Chondrocyte (in vitro differentiated cells): ENCODE data around the gene DLG2. TPM values are rescaled to one million over a fixed set of nuclear protein-coding genes. Genes with fewer than 3 reads are reported as not detected.

Source experiments
- DNase-seq: peaks from one replicate; pipeline ENCODE4 v3.0.0; 2021; ENCODE audit warnings: mixed read lengths, low spot score
- H3K27ac Mint-ChIP-seq: one replicate; pipeline ENCODE4 v1.8.0; 2021; ENCODE audit warnings: mild to moderate bottlenecking, moderate library complexity, mixed read lengths; ENCODE audit not compliant: unreplicated experiment
- H3K27me3 Mint-ChIP-seq: 2 replicates; pipeline ENCODE4 v1.8.0; 2021; ENCODE audit warnings: low read depth, mixed read lengths
- H3K36me3 Mint-ChIP-seq: 2 replicates; pipeline ENCODE4 v1.8.0; 2021; ENCODE audit warnings: low read depth, mixed read lengths
- H3K4me1 Mint-ChIP-seq: 2 replicates; pipeline ENCODE4 v1.8.0; 2021; ENCODE audit warnings: low read depth, mild to moderate bottlenecking, mixed read lengths
- H3K4me3 Mint-ChIP-seq: one replicate; pipeline ENCODE4 v1.8.0; 2021; ENCODE audit warnings: mild to moderate bottlenecking, moderate library complexity, mixed read lengths; ENCODE audit not compliant: unreplicated experiment
- H3K9me3 Mint-ChIP-seq: 2 replicates; pipeline ENCODE4 v1.8.0; 2021; ENCODE audit warnings: low read depth, mixed read lengths
- total RNA-seq: library from RNA; stranded (reverse); gene quantifications from 3 replicates; pipeline ENCODE4 v1.2.1, GENCODE V29; 2021
- TF ChIP-seq, protein P1 (sequence below): fragments of 200-600 bp; sonication (generic); IDR thresholded peaks from 2 replicates; pipeline ENCODE4 v1.5.0; 2021; ENCODE audit warnings: antibody characterized with exemption, mild to moderate bottlenecking, moderate library complexity

DLG2 gene
- total RNA-seq, 1 donor from 2014 or later = 1.3 TPM

GRCh38 chr11:84022695-84023094 is 1604.4 kb downstream of the DLG2 start:
- TF ChIP-seq, protein P1, sequence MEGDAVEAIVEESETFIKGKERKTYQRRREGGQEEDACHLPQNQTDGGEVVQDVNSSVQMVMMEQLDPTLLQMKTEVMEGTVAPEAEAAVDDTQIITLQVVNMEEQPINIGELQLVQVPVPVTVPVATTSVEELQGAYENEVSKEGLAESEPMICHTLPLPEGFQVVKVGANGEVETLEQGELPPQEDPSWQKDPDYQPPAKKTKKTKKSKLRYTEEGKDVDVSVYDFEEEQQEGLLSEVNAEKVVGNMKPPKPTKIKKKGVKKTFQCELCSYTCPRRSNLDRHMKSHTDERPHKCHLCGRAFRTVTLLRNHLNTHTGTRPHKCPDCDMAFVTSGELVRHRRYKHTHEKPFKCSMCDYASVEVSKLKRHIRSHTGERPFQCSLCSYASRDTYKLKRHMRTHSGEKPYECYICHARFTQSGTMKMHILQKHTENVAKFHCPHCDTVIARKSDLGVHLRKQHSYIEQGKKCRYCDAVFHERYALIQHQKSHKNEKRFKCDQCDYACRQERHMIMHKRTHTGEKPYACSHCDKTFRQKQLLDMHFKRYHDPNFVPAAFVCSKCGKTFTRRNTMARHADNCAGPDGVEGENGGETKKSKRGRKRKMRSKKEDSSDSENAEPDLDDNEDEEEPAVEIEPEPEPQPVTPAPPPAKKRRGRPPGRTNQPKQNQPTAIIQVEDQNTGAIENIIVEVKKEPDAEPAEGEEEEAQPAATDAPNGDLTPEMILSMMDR = no peak
- Mint-ChIP-seq H3K27ac (no peak overlapping the region), H3K4me3 (no peak overlapping the region)

GRCh38 chr11:84022201-84022600 is 1604.9 kb downstream of the DLG2 start:
- TF ChIP-seq, protein P1 = no peak
- no peak overlapping the region for H3K27ac Mint-ChIP-seq
- H3K27me3 Mint-ChIP-seq = peaks cover 2% of the 10 kb centered on the region
- H3K36me3 Mint-ChIP-seq = no peaks in the 10 kb centered on the region
- no peaks in the 10 kb centered on the region for H3K9me3 Mint-ChIP-seq
- H3K4me1 Mint-ChIP-seq = peaks cover 8% of the 10 kb centered on the region
- no peak overlapping the region for H3K4me3 Mint-ChIP-seq
- no peak for DNase-seq

More at GRCh38 chr11:84022695-84023094, 1604.4 kb downstream of the DLG2 start:
- no peaks in the 10 kb centered on the region for H3K9me3 Mint-ChIP-seq
- H3K27me3 Mint-ChIP-seq = peaks cover 2% of the 10 kb centered on the region
- no peak for DNase-seq
- H3K36me3 Mint-ChIP-seq = no peaks in the 10 kb centered on the region
- H3K4me1 Mint-ChIP-seq = peaks cover 8% of the 10 kb centered on the region

DNA sequence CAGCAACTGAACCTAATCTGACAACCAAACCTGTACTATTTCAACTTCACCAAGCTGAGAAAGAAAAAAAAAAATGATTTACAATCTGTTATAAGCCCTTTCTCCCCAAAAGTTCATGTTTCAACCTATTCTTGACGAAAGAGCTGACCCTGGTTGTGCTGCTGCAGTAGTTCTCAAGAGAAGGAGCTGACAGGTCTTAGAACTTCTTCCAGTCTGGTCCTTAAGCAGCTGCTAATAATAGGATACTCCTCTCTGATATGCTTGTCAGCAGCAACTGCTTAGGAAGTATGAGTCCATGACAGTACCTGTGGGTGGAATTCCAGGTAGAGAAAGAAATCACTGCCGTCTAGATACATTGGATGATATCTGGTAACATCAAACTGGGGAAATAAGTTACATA is 1605.9 kb downstream of the DLG2 start:
- Mint-ChIP-seq H3K36me3 (no peaks in the 10 kb centered on the region), H3K4me1 (peaks cover 8% of the 10 kb centered on the region), H3K4me3 (no peak overlapping the region), H3K27me3 (peaks cover 2% of the 10 kb centered on the region), H3K9me3 (no peaks in the 10 kb centered on the region), H3K27ac (no peak overlapping the region)
- DNase-seq = no peak
- TF ChIP-seq, protein P1 = no peak

DNA sequence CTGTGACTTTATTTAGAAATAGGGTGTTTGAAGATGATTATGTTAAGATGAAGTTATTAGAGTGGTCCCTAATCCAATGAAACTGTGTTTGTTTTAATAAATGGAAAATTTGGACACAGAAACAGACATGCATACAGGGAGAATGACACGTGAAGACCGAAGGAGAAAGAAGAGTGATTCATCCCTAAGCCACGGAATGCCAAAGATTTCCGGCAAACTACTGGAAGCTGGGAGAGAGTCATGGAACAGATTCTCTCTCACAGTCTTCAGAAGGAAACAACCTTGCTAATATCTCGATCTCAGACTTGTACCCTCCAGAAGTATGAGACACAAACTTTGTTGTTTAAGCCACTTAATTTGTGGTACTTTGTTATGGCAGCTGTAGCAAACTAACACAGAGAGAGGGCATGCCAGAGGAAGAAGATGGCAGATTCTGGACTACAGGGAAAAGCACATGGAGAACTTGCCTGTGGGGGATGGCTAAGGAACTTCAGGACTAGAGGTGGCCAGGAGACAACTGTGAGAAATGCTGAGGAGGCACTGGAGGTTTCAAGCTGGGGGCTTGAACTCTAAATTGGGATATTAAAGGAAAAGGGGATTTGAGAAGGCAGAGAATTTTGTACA is 1607.5 kb downstream of the DLG2 start:
- no peak for DNase-seq
- peak overlapping the region; percentile 53 for H3K27ac Mint-ChIP-seq
- H3K4me1 Mint-ChIP-seq = peaks cover 8% of the 10 kb centered on the region
- no peak overlapping the region for H3K4me3 Mint-ChIP-seq
- H3K9me3 Mint-ChIP-seq = no peaks in the 10 kb centered on the region
- peaks cover 2% of the 10 kb centered on the region for H3K27me3 Mint-ChIP-seq
- H3K36me3 Mint-ChIP-seq = no peaks in the 10 kb centered on the region
- TF ChIP-seq, protein P1 = no peak

DNA sequence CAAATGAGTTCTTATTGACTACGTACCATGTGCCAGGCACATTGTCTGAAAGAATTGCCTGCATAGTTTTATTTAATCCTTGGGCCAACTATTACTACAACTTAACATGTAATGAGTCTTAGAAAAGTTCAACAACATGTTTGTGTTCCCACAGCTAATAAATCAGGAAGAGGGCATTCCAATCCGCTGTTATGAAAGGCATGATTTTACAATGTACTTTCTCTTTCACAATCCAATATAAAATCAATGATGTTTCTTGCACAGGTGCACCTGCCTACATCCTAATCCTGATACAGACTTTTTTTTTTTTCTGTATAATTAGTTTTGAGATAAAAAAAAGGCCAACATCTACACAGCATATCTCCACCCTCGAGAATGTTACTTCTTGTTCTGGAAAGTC is 1612.6 kb downstream of the DLG2 start:
- no peak for DNase-seq

More for the DNA sequence above, 1612.6 kb downstream of the DLG2 start:
- no peaks in the 10 kb centered on the region for H3K27me3 Mint-ChIP-seq
- no peaks in the 10 kb centered on the region for H3K9me3 Mint-ChIP-seq
- no peak overlapping the region for H3K27ac Mint-ChIP-seq
- no peaks in the 10 kb centered on the region for H3K36me3 Mint-ChIP-seq
- TF ChIP-seq, protein P1 = no peak
- H3K4me3 Mint-ChIP-seq = no peak overlapping the region
- peaks cover 3% of the 10 kb centered on the region for H3K4me1 Mint-ChIP-seq
